HepG2 (cell line): Measurements from ENCODE around the gene PMM2. TPM values are rescaled to one million over a fixed set of nuclear protein-coding genes. Genes with fewer than 3 reads are reported as not detected.

ENCODE experiments used
- KLF13 ChIP-seq: sonication (generic); formaldehyde crosslinking; IDR thresholded peaks from 2 replicates; pipeline ENCODE4 v1.4.0; 2020; ENCODE audit warnings: mild to moderate bottlenecking, missing genetic modification reagents
- MATR3 ChIP-seq: sonication (generic); formaldehyde crosslinking; IDR thresholded peaks from 2 replicates; pipeline ENCODE4 v1.4.0; 2020; ENCODE audit warnings: missing genetic modification reagents
- NR1H2 ChIP-seq: sonication (generic); formaldehyde crosslinking; IDR thresholded peaks from 2 replicates; pipeline ENCODE4 v1.8.1; 2022; ENCODE audit warnings: low read depth, missing genetic modification reagents, borderline replicate concordance
- NR2F1 ChIP-seq, 2 experiments: fragments of 450-650 bp in 1 of 2; formaldehyde crosslinking in 1 of 2; IDR thresholded peaks; 2 replicates each; pipeline versions ENCODE4 v1.5.0 to v1.6.1; 2016 to 2020; ENCODE audit warnings: mild to moderate bottlenecking in 1 of 2, missing compliant biosample characterization in 1 of 2, missing genetic modification reagents in 1 of 2, moderate library complexity in 1 of 2
- PAWR ChIP-seq: sonication (generic); formaldehyde crosslinking; IDR thresholded peaks from 2 replicates; pipeline ENCODE4 v1.4.0; 2020; ENCODE audit warnings: missing genetic modification reagents, mild to moderate bottlenecking, borderline replicate concordance
- PRPF4 ChIP-seq: fragments of 200-400 bp; formaldehyde crosslinking; IDR thresholded peaks from 2 replicates; pipeline ENCODE4 v1.6.1; 2016; ENCODE audit warnings: low read length, low read depth; ENCODE audit not compliant: poor library complexity, severe bottlenecking
- RARA ChIP-seq: IDR thresholded peaks from 2 replicates; pipeline ENCODE4 v1.6.1; 2016; ENCODE audit warnings: missing genetic modification reagents, missing compliant biosample characterization
- SIN3B ChIP-seq: fragments of 150-350 bp; IDR thresholded peaks from 2 replicates; pipeline ENCODE4 v1.6.1; 2014; ENCODE audit warnings: low read length
- SMAD9 ChIP-seq: sonication (generic); formaldehyde crosslinking; IDR thresholded peaks from 2 replicates; pipeline ENCODE4 v1.5.1; 2020; ENCODE audit warnings: mild to moderate bottlenecking, missing genetic modification reagents
- SOX6 ChIP-seq, 2 experiments: fragments of 450-650 bp in 1 of 2; sonication (generic) in 1 of 2; formaldehyde crosslinking in 1 of 2; IDR thresholded peaks; 2 replicates each; pipeline versions ENCODE4 v1.4.0 to v1.6.1; 2017 to 2020; ENCODE audit warnings: antibody characterized with exemption in 1 of 2, mild to moderate bottlenecking in 1 of 2, missing genetic modification reagents in 1 of 2
- ZBTB2 ChIP-seq: sonication (generic); formaldehyde crosslinking; IDR thresholded peaks from 2 replicates; pipeline ENCODE4 v1.8.0; 2022; ENCODE audit warnings: low read depth, missing genetic modification reagents
- ZBTB37 ChIP-seq: sonication (generic); formaldehyde crosslinking; IDR thresholded peaks from 2 replicates; pipeline ENCODE4 v1.4.0; 2020; ENCODE audit warnings: mild to moderate bottlenecking, missing genetic modification reagents
- ZBTB46 ChIP-seq: sonication (generic); formaldehyde crosslinking; IDR thresholded peaks from 2 replicates; pipeline ENCODE4 v1.4.0; 2020; ENCODE audit warnings: mild to moderate bottlenecking, missing genetic modification reagents, borderline replicate concordance
- ZMAT3 ChIP-seq: sonication (generic); formaldehyde crosslinking; conservative IDR thresholded peaks from 2 replicates; pipeline ENCODE4 v1.7.0; 2021; ENCODE audit warnings: missing genetic modification reagents
- ZMYM3 ChIP-seq: sonication (generic); formaldehyde crosslinking; IDR thresholded peaks from 2 replicates; pipeline ENCODE4 v1.5.1; 2020; ENCODE audit warnings: mild to moderate bottlenecking, missing genetic modification reagents
- ZNF180 ChIP-seq: sonication (generic); formaldehyde crosslinking; IDR thresholded peaks from 2 replicates; pipeline ENCODE4 v1.4.0; 2020; ENCODE audit warnings: low read depth, missing genetic modification reagents, borderline replicate concordance
- ZNF280D ChIP-seq: sonication (generic); formaldehyde crosslinking; IDR thresholded peaks from 2 replicates; pipeline ENCODE4 v1.5.1; 2020; ENCODE audit warnings: mild to moderate bottlenecking, missing genetic modification reagents
- ZNF329 ChIP-seq: sonication (generic); formaldehyde crosslinking; IDR thresholded peaks from 2 replicates; pipeline ENCODE4 v1.9.0; 2021; ENCODE audit warnings: low read depth, mild to moderate bottlenecking, missing genetic modification reagents
- ZNF432 ChIP-seq: sonication (generic); formaldehyde crosslinking; IDR thresholded peaks from 2 replicates; pipeline ENCODE4 v1.5.0; 2020; ENCODE audit warnings: missing genetic modification reagents, mild to moderate bottlenecking, borderline replicate concordance
- ZNF441 ChIP-seq: sonication (generic); formaldehyde crosslinking; IDR thresholded peaks from 2 replicates; pipeline ENCODE4 v1.7.0; 2021; ENCODE audit warnings: missing genetic modification reagents, borderline replicate concordance
- ZNF615 ChIP-seq: sonication (generic); formaldehyde crosslinking; IDR thresholded peaks from 2 replicates; pipeline ENCODE4 v1.5.0; 2020; ENCODE audit warnings: mild to moderate bottlenecking, missing genetic modification reagents, borderline replicate concordance
- ZNF652 ChIP-seq: IDR thresholded peaks from 2 replicates; pipeline ENCODE4 v1.6.1; 2016; ENCODE audit warnings: low read depth, borderline replicate concordance
- ZSCAN21 ChIP-seq: sonication (generic); formaldehyde crosslinking; IDR thresholded peaks from 2 replicates; pipeline ENCODE4 v1.8.0; 2022; ENCODE audit warnings: mild to moderate bottlenecking, missing genetic modification reagents, moderate library complexity, borderline replicate concordance
- polyA plus RNA-seq, 8 experiments: library from polyadenylated mRNA; depleted of rRNA in 3 of 8; stranded (reverse) in 7 of 8; unstranded in 1 of 8; fragments of >200 nt; fragmentation: Illumina TruSeq in 4 of 8; extraction: Trizol in 4 of 8; gene quantifications; 2 replicates each; pipeline versions ENCODE4 v1.2.1 to v1.2.3, GENCODE V29; 2011 to 2016; ENCODE audit warnings: low read depth in 4 of 8, missing spikeins in 1 of 8, mixed read lengths in 1 of 8; ENCODE audit not compliant: insufficient read depth in 1 of 8
- total RNA-seq, 5 experiments: library from RNA; depleted of rRNA; stranded (reverse); fragments of >200 nt; fragmentation: Illumina TruSeq; extraction: Trizol; gene quantifications; 2 replicates each; pipeline ENCODE4 v1.2.3, GENCODE V29; 2016; ENCODE audit warnings: low read depth in 1 of 5

Gene PMM2
- total and polyA plus RNA-seq, 2 of the 13 experiments (the other 11 are each of a cell fraction or from before 2014, with no cell fraction given) = 52.2 to 93.7 TPM

GRCh38 chr16:8867932-8868415, 70.3 kb downstream of the PMM2 start (continued):
- TF ChIP-seq ZBTB37 (CRISPR knock-in tag) = no peak
- no peak for TF ChIP-seq SMAD9 (CRISPR knock-in tag)
- no peak for TF ChIP-seq SOX6 (IDR thresholded peaks at IDR 0.05)
- TF ChIP-seq SOX6 (CRISPR knock-in tag; IDR thresholded peaks at IDR 0.05) = no peak
- no peak for TF ChIP-seq PAWR
- TF ChIP-seq ZBTB2 (CRISPR knock-in tag) = no peak
- TF ChIP-seq ZNF432 = no peak
- 0 out of 2 replicates have a peak, but pooled peaks have one; percentile 18 for TF ChIP-seq ZMYM3 (CRISPR knock-in tag)
- TF ChIP-seq ZSCAN21 (CRISPR knock-in tag) = no peak
- no peak for TF ChIP-seq ZNF615 (CRISPR knock-in tag)
- no peak for TF ChIP-seq ZNF441 (CRISPR knock-in tag)
- TF ChIP-seq NR2F1 (CRISPR knock-in tag; IDR thresholded peaks at IDR 0.05) = no peak
- no peak; the same call in 1 of the 2 replicates for TF ChIP-seq SIN3B
- no peak; the same call in 1 of the 2 replicates for TF ChIP-seq KLF13 (CRISPR knock-in tag)
- TF ChIP-seq ZNF180 (CRISPR knock-in tag) = no peak
- no peak for TF ChIP-seq PRPF4
- no peak for TF ChIP-seq MATR3 (CRISPR knock-in tag)
- TF ChIP-seq ZBTB46 (CRISPR knock-in tag) = no peak
- no peak for TF ChIP-seq ZNF329 (CRISPR knock-in tag)
- TF ChIP-seq ZMAT3 (CRISPR knock-in tag) = no peak
- no peak for TF ChIP-seq NR1H2 (CRISPR knock-in tag)
- 0 out of 2 replicates have a peak, but pooled peaks have one; percentile 8 for TF ChIP-seq ZNF652 (CRISPR knock-in tag)
- no peak for TF ChIP-seq RARA (CRISPR knock-in tag)
- no peak for TF ChIP-seq ZNF280D (CRISPR knock-in tag)
